Testis (tissue), 2 donors: ENCODE measurements around the gene HOXC6.

Experiments
- POLR2A ChIP-seq: fragments of 450-650 bp; IDR thresholded peaks from one replicate; pipeline ENCODE4 v1.6.1; 2017; ENCODE audit warnings: antibody characterized with exemption, mild to moderate bottlenecking, moderate library complexity
- TF ChIP-seq, protein P1 (sequence below), 3 experiments: fragments of 450-650 bp in 2 of 3; fragments of 200-600 bp in 1 of 3; sonication (generic) in 1 of 3; IDR thresholded peaks; one replicate each; pipeline ENCODE4 v1.5.1; 2016 to 2019; ENCODE audit warnings: antibody characterized with exemption in 3 of 3, mild to moderate bottlenecking in 2 of 3, moderate library complexity in 1 of 3

DNA sequence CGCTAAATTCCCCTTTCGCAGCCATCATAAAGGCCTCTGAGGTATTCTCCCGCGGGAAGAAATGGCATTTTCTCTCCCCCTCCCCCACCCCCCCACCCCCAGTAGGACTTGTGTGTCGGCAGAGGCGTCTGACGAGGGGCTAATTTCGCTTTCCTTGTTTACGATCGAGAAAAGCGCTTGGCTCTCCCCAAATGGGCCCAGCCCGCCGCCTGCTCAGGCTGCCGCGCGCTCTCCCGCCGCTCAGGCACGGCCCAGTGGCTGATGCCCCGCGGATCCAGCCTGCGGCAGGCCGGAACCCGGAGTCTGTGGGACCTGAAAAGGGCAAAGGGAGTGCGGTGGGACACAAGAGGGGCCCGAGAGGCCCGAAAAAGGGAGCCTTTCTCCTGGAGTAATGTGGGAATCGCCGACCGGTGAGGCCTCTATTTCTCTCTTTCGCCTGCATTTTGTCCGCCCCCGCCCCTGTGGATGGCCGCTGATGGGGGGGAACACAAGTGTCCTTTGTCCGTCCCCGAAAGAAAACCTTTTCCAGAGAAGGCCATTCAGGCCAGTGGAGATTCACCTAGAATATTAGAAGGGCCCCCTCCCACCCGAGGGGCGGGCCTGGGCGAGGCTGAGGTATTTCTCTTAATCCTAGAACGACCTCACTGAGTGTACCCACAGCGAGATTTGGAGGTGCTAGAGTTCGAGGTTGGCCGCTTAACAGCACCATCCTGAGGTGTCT is 9.0 kb upstream of the HOXC6 start:
- no peak for TF ChIP-seq POLR2A
- TF ChIP-seq, protein P1, sequence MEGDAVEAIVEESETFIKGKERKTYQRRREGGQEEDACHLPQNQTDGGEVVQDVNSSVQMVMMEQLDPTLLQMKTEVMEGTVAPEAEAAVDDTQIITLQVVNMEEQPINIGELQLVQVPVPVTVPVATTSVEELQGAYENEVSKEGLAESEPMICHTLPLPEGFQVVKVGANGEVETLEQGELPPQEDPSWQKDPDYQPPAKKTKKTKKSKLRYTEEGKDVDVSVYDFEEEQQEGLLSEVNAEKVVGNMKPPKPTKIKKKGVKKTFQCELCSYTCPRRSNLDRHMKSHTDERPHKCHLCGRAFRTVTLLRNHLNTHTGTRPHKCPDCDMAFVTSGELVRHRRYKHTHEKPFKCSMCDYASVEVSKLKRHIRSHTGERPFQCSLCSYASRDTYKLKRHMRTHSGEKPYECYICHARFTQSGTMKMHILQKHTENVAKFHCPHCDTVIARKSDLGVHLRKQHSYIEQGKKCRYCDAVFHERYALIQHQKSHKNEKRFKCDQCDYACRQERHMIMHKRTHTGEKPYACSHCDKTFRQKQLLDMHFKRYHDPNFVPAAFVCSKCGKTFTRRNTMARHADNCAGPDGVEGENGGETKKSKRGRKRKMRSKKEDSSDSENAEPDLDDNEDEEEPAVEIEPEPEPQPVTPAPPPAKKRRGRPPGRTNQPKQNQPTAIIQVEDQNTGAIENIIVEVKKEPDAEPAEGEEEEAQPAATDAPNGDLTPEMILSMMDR (IDR thresholded peaks at IDR 0.05) = no peak
